Uterus (tissue), 2 donors: ENCODE data around the gene USP7.

Source experiments
- CTCF ChIP-seq, 4 experiments: fragments of 200-600 bp in 2 of 4; fragments of 450-650 bp in 2 of 4; sonication (generic) in 2 of 4; IDR thresholded peaks; one replicate each; pipeline ENCODE4 v1.5.1; 2016 to 2019; ENCODE audit warnings: antibody characterized with exemption in 4 of 4, mild to moderate bottlenecking in 2 of 4, moderate library complexity in 1 of 4
- POLR2A ChIP-seq, 2 donors: fragments of 450-650 bp; IDR thresholded peaks; one replicate each; pipeline ENCODE4 v1.6.1; 2016; ENCODE audit warnings: antibody characterized with exemption in 2 of 2, mild to moderate bottlenecking in 1 of 2, moderate library complexity in 1 of 2

GRCh38 chr16:8907096-8907495, 56.6 kb downstream of the USP7 start:
- TF ChIP-seq CTCF (IDR thresholded peaks at IDR 0.05) (no peak), POLR2A (IDR thresholded peaks at IDR 0.05) (no peak)
